A549 (cell line): Measurements from ENCODE around the gene RPL10. TPM values are rescaled to one million over a fixed set of nuclear protein-coding genes. Genes with fewer than 3 reads are reported as not detected.

Experiments used
- ATAC-seq, 2 experiments: fragments of 200-7000 bp in 1 of 2; fragments of >200 bp in 1 of 2; cut with Nextera tagmentation in 1 of 2; cut with Tn5 transposase in 1 of 2; 3 replicates each; pipeline versions ENCODE4 v1.8.0 to v1.9.1; 2018 to 2020; ENCODE audit warnings: mild to moderate bottlenecking in 1 of 2, moderate library complexity in 1 of 2
- CTCF ChIA-PET: fragments of 300-600 bp; sonication (Branson Sonifier 250); formaldehyde crosslinking; extraction: SDS; loops from one replicate; lab custom pipeline; 2021; ENCODE audit warnings: antibody characterized with exemption, inconsistent platforms; lab: Yijun Ruan, JAX
- POLR2A ChIA-PET: fragments of 350-600 bp; formaldehyde crosslinking; extraction: SDS; loops from one replicate; lab custom pipeline; 2021; ENCODE audit warnings: antibody characterized with exemption, inconsistent platforms; lab: Yijun Ruan, JAX
- DNase-seq, 2 experiments: peaks; one replicate each; pipeline versions ENCODE4 v3.0.0 to v3.0.0-alpha.2; 2011 to 2016; ENCODE audit warnings: low read depth in 1 of 2, low spot score in 1 of 2
- FAIRE-seq: peaks from 2 replicates; lab custom pipeline; 2011; peaks lifted over from hg19 to GRCh38; lab: Jason Lieb, UNC
- H3K27ac ChIP-seq, 2 experiments: fragments of >200 bp; sonication (Bioruptor Twin); formaldehyde crosslinking; 3 replicates each; pipeline ENCODE4 v1.5.1; 2016 to 2017
- H3K4me1 ChIP-seq: fragments of >200 bp; sonication (Bioruptor Twin); formaldehyde crosslinking; 3 replicates; pipeline ENCODE4 v1.6.1; 2016
- H3K4me2 ChIP-seq: fragments of >200 bp; sonication (Bioruptor Twin); formaldehyde crosslinking; 3 replicates; pipeline ENCODE4 v1.6.1; 2016
- H3K4me3 ChIP-seq: fragments of >200 bp; sonication (Bioruptor Twin); formaldehyde crosslinking; 3 replicates; pipeline ENCODE4 v1.5.1; 2016
- H3K9me3 ChIP-seq: fragments of >200 bp; sonication (Bioruptor Twin); formaldehyde crosslinking; 3 replicates; pipeline ENCODE4 v1.6.1; 2016
- BHLHE40 ChIP-seq: IDR thresholded peaks from 2 replicates; pipeline ENCODE4 v1.6.1; 2012; ENCODE audit warnings: low read depth, low read length, inconsistent platforms
- CEBPB ChIP-seq, 2 experiments: fragments of >200 bp in 1 of 2; sonication (Bioruptor Twin) in 1 of 2; formaldehyde crosslinking in 1 of 2; IDR thresholded peaks; 2 replicates each; pipeline ENCODE4 v1.6.1; 2012 to 2016
- CHD2 ChIP-seq: fragments of 150-350 bp; IDR thresholded peaks from 2 replicates; pipeline ENCODE4 v1.6.1; 2014; ENCODE audit warnings: low read length; ENCODE audit not compliant: partially characterized antibody
- FOSL2 ChIP-seq, 2 experiments: fragments of 450-650 bp in 1 of 2; fragments of >200 bp in 1 of 2; sonication (Bioruptor Twin) in 1 of 2; formaldehyde crosslinking; IDR thresholded peaks; 2 replicates each; pipeline versions ENCODE4 v1.5.0 to v1.6.1; 2016 to 2020; ENCODE audit warnings: mild to moderate bottlenecking in 1 of 2, moderate library complexity in 1 of 2
- HDAC2 ChIP-seq: fragments of 200-600 bp; sonication (generic); IDR thresholded peaks from 2 replicates; pipeline ENCODE4 v1.6.1; 2016
- JUN ChIP-seq, 2 experiments: fragments of >200 bp; sonication (Bioruptor Twin); formaldehyde crosslinking; IDR thresholded peaks; 2 replicates in 1 of 2; 3 replicates in 1 of 2; pipeline ENCODE4 v1.6.1; 2016 to 2017
- MYC ChIP-seq: IDR thresholded peaks from 2 replicates; pipeline ENCODE4 v1.6.1; 2012; ENCODE audit warnings: mild to moderate bottlenecking, inconsistent platforms, low read length, improper control_type of control experiment, borderline replicate concordance
- PHF8 ChIP-seq: fragments of 200-600 bp; sonication (generic); IDR thresholded peaks from 2 replicates; pipeline ENCODE4 v1.6.1; 2016; ENCODE audit warnings: low read depth, mild to moderate bottlenecking, antibody characterized with exemption, moderate library complexity, borderline replicate concordance
- POLR2A ChIP-seq: IDR thresholded peaks from 2 replicates; pipeline ENCODE4 v1.6.1; 2012; ENCODE audit warnings: mild to moderate bottlenecking, low read length
- RFX5 ChIP-seq: fragments of 450-650 bp; IDR thresholded peaks from 2 replicates; pipeline ENCODE4 v1.7.1; 2014; ENCODE audit warnings: antibody characterized with exemption, mild to moderate bottlenecking, moderate library complexity
- SMC3 ChIP-seq: fragments of >200 bp; sonication (Bioruptor Twin); formaldehyde crosslinking; IDR thresholded peaks from 3 replicates; pipeline ENCODE4 v1.6.1; 2018; ENCODE audit warnings: inconsistent platforms
- SREBF2 ChIP-seq: fragments of 450-650 bp; IDR thresholded peaks from 2 replicates; pipeline ENCODE4 v1.6.1; 2014; ENCODE audit warnings: mild to moderate bottlenecking, moderate library complexity
- TP53 ChIP-seq: fragments of 250-450 bp; sonication (Bioruptor Pico); IDR thresholded peaks from 2 replicates; pipeline ENCODE4 v1.5.0; 2021; ENCODE audit warnings: mild to moderate bottlenecking, moderate library complexity
- ZC3H11A ChIP-seq: fragments of 450-650 bp; IDR thresholded peaks from 2 replicates; pipeline ENCODE4 v1.6.1; 2014; ENCODE audit warnings: antibody characterized with exemption, mild to moderate bottlenecking
- whole genome bisulfite sequencing: methylation state at CpG from one replicate; pipeline ENCODE4 v1.1.6; 2017; ENCODE audit errors: missing lambda C conversion rate; 5-methylcytosine and 5-hydroxymethylcytosine counted together
- polyA plus RNA-seq, 4 experiments: library from polyadenylated mRNA; depleted of rRNA in 3 of 4; stranded (reverse); fragments of >200 nt; fragmentation: RNase III in 1 of 4; extraction: RNeasy Plus Mini Kit Qiagen cat#74134 plus additional on column Dnase treatment in 1 of 4; gene quantifications; 2 replicates in 3 of 4; 3 replicates in 1 of 4; pipeline ENCODE4 v1.2.3, GENCODE V29; 2011 to 2017
- TF ChIP-seq, protein P1 (sequence below): fragments of 200-600 bp; sonication (generic); IDR thresholded peaks from 2 replicates; pipeline ENCODE4 v1.6.1; 2016; ENCODE audit warnings: antibody characterized with exemption, mild to moderate bottlenecking, moderate library complexity
- TF ChIP-seq, protein P2 (sequence below): IDR thresholded peaks from 2 replicates; pipeline ENCODE4 v1.6.1; 2012; ENCODE audit warnings: low read depth, borderline replicate concordance
- TF ChIP-seq, protein P3 (sequence below): fragments of 250-450 bp; sonication (Bioruptor Pico); IDR thresholded peaks from 2 replicates; pipeline ENCODE4 v1.5.0; 2020; ENCODE audit warnings: low read depth, mild to moderate bottlenecking, moderate library complexity
- TF ChIP-seq, protein P4 (sequence below): fragments of >200 bp; sonication (Bioruptor Twin); formaldehyde crosslinking; IDR thresholded peaks from 3 replicates; pipeline ENCODE4 v1.6.1; 2016
- TF ChIP-seq, protein P5 (sequence below): IDR thresholded peaks from 2 replicates; pipeline ENCODE4 v1.6.1; 2012

Gene RPL10
- polyA plus RNA-seq, 2 of the 4 experiments (the other 2 are of a cell fraction): 3,216 to 4,804 TPM

DNA sequence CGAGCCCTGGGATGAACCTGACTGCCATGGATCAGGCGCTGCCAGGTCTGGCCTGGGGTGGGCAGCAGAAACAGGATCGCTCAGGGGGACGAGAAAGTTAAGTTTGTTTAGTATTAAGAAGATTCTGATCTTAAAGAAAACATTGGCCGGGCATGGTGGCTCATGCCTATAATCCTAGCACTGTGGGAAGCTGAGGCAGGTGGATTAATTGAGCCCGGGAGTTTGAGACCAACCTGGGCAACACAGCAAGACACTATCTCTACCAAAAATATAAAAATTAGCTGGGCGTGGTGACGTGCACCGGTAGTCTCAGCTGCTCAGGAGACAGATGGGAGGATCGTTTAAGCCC, 23.0 kb upstream of the RPL10 start:
- H3K27ac ChIP-seq: peak overlapping the region; percentile 86 to 100
- peak overlapping the region; percentile 60 for H3K4me3 ChIP-seq
- H3K4me1 ChIP-seq: peaks cover 31% of the 10 kb centered on the region
- peak overlapping the region; percentile 99 for H3K4me2 ChIP-seq
- no peak for FAIRE-seq
- CTCF ChIA-PET: interaction anchor here (2.4 to 3.8 kb wide), 3 partner anchors 8 to 157 kb away, joined by 21 to 49 read pairs (median 28); partner anchors contain the start of gene RPL10
- no peak for TF ChIP-seq HDAC2
- TF ChIP-seq SREBF2: no peak
- no peak for TF ChIP-seq FOSL2 (IDR thresholded peaks at IDR 0.05)
- no peak for TF ChIP-seq FOSL2 (CRISPR knock-in tag; IDR thresholded peaks at IDR 0.05)
- no peak for TF ChIP-seq BHLHE40
- TF ChIP-seq, protein P1, sequence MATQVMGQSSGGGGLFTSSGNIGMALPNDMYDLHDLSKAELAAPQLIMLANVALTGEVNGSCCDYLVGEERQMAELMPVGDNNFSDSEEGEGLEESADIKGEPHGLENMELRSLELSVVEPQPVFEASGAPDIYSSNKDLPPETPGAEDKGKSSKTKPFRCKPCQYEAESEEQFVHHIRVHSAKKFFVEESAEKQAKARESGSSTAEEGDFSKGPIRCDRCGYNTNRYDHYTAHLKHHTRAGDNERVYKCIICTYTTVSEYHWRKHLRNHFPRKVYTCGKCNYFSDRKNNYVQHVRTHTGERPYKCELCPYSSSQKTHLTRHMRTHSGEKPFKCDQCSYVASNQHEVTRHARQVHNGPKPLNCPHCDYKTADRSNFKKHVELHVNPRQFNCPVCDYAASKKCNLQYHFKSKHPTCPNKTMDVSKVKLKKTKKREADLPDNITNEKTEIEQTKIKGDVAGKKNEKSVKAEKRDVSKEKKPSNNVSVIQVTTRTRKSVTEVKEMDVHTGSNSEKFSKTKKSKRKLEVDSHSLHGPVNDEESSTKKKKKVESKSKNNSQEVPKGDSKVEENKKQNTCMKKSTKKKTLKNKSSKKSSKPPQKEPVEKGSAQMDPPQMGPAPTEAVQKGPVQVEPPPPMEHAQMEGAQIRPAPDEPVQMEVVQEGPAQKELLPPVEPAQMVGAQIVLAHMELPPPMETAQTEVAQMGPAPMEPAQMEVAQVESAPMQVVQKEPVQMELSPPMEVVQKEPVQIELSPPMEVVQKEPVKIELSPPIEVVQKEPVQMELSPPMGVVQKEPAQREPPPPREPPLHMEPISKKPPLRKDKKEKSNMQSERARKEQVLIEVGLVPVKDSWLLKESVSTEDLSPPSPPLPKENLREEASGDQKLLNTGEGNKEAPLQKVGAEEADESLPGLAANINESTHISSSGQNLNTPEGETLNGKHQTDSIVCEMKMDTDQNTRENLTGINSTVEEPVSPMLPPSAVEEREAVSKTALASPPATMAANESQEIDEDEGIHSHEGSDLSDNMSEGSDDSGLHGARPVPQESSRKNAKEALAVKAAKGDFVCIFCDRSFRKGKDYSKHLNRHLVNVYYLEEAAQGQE: no peak
- no peak for TF ChIP-seq ZC3H11A
- no peaks in the 10 kb centered on the region for H3K9me3 ChIP-seq
- WGBS: 68% methylated on average over 10 of the region's 10 CpGs
- POLR2A ChIA-PET: no interaction called here
- no peak for DNase-seq
- no peak for ATAC-seq

DNA sequence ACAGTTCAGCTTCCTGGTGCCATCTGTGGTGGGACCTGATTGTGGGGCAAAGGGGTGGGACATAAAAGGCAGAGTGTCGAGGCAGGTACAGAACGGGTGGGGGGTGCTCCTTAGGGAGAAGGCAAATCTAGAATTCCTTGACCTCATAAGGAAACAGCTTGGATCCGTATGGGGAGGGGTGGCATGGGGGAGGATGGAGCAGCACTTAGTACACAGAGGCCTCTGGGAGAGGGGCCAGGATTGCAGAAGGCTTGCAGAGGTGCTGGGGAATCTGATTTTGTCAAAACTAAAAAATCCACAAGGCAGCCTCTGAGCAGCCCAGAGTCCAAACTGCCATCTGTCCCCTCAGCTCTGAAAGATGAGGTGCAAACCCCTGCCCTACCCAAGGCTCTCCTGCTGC, 21.4 kb upstream of the RPL10 start:
- H3K9me3 ChIP-seq: no peaks in the 10 kb centered on the region
- DNase-seq (no peak), ATAC-seq (no peak), FAIRE-seq (no peak)
- TF ChIP-seq ZC3H11A (no peak), RFX5 (no peak), MYC (no peak), CEBPB (IDR thresholded peaks at IDR 0.05) (no peak)
- TF ChIP-seq, protein P2, sequence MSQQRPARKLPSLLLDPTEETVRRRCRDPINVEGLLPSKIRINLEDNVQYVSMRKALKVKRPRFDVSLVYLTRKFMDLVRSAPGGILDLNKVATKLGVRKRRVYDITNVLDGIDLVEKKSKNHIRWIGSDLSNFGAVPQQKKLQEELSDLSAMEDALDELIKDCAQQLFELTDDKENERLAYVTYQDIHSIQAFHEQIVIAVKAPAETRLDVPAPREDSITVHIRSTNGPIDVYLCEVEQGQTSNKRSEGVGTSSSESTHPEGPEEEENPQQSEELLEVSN: no peak
- 79% methylated on average over 3 of the region's 3 CpGs for WGBS
- no peak overlapping the region for H3K4me3 ChIP-seq
- peaks cover 42% of the 10 kb centered on the region for H3K4me1 ChIP-seq
- ChIA-PET CTCF (no interaction called here), POLR2A (no interaction called here)
- 0 out of 6 replicates have a peak overlapping the region, but pooled peaks of 1 of the 2 experiments have one; percentile 99 for H3K27ac ChIP-seq
- H3K4me2 ChIP-seq: no peak overlapping the region

DNA sequence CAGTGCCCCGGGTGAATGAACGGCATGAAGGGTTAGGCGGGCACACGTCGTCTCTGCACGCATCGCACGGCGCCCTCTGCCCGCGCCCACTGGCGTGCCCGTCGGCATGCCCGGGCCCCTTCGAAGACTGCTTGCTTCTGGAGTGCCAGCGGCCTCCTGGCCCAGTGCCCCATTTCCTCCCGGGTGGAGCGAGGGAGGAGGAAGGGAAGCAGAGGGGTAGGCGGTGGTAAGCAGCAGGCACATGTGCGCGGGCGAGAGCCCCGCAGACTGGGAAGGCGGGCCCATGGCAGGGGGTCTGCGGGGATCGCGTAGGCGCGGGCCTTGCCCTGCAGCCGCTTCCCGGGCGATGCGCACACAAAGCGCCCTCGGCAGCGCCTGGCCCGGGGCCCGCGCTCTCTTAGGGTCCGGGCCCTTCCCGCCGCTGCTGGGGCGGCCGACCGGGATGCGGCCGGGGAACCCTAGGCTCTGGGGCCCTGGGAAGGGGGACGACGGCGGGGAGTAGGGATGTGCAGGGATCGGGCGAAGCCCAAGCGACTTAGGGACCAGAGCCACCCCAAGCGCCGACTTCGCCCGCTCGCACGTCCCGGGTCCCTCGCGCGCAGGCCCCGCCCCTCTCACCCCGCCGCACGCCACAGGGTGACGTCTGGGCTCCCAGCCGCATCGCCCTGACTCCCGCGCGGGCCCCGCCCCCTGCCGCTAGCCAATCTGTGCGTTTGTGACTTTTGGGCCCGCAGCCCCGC, 19.9 kb upstream of the RPL10 start:
- Histone ChIP-seq H3K9me3 (no peaks in the 10 kb centered on the region), H3K4me3 (peak overlapping the region; percentile 53), H3K27ac (peak overlapping the region; percentile 89 to 99), H3K4me2 (peak overlapping the region; percentile 92), H3K4me1 (peaks cover 33% of the 10 kb centered on the region)
- DNase-seq (peak in 1 of 2 experiments; percentile 55), FAIRE-seq (no peak), ATAC-seq (peak; percentile 11 to 67)
- no peak for TF ChIP-seq HDAC2
- TF ChIP-seq CHD2: no peak
- peak; percentile 66 for TF ChIP-seq POLR2A
- 0 out of 2 replicates have a peak, but pooled peaks have one; percentile 28 for TF ChIP-seq TP53 (CRISPR knock-in tag)
- TF ChIP-seq, protein P2: peak; percentile 63
- TF ChIP-seq PHF8: peak; percentile 68
- no peak for TF ChIP-seq SMC3
- TF ChIP-seq MYC: peak; percentile 16; the same call in 1 of the 2 replicates
- TF ChIP-seq, protein P3, sequence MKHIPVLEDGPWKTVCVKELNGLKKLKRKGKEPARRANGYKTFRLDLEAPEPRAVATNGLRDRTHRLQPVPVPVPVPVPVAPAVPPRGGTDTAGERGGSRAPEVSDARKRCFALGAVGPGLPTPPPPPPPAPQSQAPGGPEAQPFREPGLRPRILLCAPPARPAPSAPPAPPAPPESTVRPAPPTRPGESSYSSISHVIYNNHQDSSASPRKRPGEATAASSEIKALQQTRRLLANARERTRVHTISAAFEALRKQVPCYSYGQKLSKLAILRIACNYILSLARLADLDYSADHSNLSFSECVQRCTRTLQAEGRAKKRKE: peak; percentile 59; the same call in 1 of the 2 replicates
- TF ChIP-seq, protein P4, sequence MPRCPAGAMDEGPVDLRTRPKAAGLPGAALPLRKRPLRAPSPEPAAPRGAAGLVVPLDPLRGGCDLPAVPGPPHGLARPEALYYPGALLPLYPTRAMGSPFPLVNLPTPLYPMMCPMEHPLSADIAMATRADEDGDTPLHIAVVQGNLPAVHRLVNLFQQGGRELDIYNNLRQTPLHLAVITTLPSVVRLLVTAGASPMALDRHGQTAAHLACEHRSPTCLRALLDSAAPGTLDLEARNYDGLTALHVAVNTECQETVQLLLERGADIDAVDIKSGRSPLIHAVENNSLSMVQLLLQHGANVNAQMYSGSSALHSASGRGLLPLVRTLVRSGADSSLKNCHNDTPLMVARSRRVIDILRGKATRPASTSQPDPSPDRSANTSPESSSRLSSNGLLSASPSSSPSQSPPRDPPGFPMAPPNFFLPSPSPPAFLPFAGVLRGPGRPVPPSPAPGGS: 0 out of 3 replicates have a peak, but pooled peaks have one; percentile 27
- peak; percentile 23 to 58; a peak in 2 of 5 replicates for TF ChIP-seq JUN (IDR thresholded peaks at IDR 0.05)
- TF ChIP-seq, protein P5, sequence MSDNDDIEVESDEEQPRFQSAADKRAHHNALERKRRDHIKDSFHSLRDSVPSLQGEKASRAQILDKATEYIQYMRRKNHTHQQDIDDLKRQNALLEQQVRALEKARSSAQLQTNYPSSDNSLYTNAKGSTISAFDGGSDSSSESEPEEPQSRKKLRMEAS: peak; percentile 45
- 26% methylated on average over 16 of the region's 79 CpGs for WGBS
- ChIA-PET CTCF (interaction anchor here (0.6 to 1.7 kb wide), 2 partner anchors 15 to 163 kb away, joined by 3 to 8 read pairs; no protein-coding TSS in a partner anchor), POLR2A (interaction anchor here (0.7 to 1.6 kb wide), 3 partner anchors 7 to 23 kb away, joined by 4 to 11 read pairs (median 9); partner anchors contain the start of gene RPL10)
